NCI-H446 treated with DMSO at 0.1 percent for 48 hours (cell line): ENCODE data around the gene PBRM1.
"Not testable (repeated sequence)": the region's sequence is repeated elsewhere in the genome, so short reads cannot be mapped to it uniquely, and the experiment has no call there.

Experiments
- DNase-seq: peaks from one replicate; lab custom pipeline; 2025; lab: John Stamatoyannopoulos, UW

Gene PBRM1

DNA sequence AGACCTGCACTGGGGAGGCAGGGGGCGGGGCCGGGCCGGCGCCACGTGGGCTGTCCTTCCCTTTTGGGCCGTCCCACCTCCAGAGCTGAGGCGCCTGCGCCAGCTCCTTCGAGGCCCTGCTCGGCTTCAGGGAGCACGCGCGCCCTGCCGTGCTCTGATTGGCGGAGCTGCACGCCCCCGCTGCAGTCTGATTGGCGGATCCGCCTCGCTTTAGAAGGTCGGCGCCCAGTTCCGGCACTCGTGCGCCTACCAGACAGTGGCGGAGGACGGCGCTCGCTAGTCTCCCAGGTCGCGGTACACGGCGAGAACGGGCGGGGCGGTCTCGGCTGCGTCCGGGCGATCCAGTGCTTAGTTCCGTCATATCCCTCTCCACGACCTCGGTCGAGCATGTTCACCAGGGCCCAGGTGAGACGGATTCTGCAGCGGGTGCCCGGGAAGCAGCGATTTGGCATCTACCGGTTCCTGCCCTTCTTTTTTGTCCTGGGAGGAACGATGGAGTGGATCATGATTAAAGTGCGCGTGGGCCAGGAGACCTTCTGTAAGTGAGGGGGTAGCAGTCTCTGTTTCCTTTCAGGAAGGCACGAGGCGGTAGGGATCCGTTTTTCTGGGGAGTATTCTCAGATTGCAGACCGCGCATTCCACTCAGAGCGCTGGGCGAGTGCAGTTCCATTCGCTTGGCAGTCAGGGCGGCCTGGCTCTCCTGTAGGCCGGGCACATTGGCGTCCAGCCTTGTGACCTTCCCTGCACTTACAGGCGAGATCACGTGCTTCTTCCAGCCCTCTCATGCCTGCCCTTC is 149.1 kb downstream of the PBRM1 start, which contains the start of gene UQCC5:
Gene UQCC5, plus strand, starts transcription at position 237 of the 796 bp plus-strand sequence. Its CDS starts 151 bp downstream, at position 388.
- DNase-seq = peak; percentile 91

DNA sequence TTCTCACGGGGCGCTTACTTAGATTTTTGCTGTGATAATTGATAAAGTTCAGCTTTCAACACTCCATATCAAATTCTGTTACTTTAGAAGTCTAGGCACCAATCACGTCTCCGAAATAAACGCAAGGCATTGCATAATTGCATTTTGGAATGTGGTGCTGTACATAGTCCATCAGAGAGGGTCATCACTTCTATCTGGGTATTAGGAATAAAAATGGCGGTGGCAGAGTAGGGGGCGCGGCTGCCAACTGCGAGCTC is 149.7 kb downstream of the PBRM1 start:
- no peak for DNase-seq

DNA sequence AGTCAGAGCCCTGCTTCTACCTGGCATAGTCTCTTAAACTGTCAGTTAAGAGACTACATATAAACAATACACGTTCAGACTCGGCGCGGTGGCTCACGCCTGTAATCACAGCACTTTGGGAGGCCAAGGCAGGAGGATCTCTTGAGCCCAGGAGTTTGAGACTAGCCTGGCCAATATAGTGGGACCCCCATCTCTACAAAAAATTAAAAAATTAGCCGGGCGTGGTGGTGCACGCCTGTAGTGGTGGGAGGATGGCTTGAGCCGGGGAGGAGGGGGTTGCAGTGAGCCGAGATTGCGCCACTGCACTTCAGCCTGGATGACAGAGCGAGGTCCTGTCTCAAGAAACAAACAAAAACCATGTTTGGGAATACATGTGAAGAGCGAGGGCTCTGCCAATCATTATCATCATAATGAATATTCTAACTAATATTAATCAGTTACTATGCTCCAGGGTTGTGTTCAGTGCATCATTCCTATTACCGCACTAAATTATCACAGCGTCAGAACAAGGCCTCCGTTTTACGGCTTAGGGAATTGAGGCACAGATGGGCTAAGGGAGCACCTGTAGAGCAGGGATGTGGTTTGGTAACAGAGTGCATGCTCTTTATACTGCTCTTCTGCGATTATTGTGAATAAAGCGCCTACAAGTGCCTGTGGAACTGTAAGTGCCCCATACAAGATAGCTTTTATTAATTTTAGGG is 150.2 kb downstream of the PBRM1 start:
- DNase-seq = no peak

DNA sequence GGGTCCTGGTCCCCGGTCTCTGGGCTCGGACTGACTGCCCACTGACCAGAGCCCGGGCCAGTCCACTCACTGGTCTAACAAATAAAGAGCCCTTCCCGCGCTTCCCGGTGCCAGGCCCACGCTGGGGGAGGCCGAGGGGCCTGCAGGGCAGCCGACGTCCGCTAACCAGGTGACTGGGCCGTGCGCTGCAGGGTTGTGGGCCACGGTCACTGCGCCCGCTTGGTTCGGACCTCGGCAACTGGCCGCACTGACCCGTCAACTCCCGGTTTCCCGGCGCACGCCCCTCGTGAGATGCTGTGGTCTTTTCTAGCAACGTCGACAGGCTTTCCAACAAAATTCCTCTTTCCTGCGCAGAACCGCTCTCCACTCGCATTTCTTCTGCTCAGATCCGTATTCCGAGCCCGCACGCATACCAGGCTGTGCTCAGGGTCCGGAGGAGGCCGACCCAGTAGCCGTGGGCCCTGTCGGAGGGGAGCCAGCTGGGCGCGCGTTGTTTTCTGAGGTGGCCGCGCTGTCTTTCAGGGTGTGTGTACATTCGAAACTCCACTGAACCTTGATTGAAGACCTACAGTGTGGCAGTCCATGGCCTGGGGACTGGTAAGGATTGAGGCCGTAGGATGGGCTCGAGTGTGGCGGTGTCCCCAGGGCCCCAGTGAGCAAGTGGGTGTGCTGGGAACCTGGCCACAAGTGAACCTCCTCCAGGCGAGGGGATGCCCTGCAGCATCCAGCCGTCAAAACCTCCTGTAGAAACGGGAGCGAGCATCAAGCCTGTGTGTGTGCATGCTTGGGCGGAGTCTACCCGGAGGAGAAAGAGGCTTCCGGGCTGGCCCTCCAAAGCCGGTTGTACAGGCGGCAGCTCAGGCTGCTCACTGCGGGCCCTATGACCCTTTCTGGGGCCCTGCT is 151.2 kb downstream of the PBRM1 start:
- DNase-seq = no peak

DNA sequence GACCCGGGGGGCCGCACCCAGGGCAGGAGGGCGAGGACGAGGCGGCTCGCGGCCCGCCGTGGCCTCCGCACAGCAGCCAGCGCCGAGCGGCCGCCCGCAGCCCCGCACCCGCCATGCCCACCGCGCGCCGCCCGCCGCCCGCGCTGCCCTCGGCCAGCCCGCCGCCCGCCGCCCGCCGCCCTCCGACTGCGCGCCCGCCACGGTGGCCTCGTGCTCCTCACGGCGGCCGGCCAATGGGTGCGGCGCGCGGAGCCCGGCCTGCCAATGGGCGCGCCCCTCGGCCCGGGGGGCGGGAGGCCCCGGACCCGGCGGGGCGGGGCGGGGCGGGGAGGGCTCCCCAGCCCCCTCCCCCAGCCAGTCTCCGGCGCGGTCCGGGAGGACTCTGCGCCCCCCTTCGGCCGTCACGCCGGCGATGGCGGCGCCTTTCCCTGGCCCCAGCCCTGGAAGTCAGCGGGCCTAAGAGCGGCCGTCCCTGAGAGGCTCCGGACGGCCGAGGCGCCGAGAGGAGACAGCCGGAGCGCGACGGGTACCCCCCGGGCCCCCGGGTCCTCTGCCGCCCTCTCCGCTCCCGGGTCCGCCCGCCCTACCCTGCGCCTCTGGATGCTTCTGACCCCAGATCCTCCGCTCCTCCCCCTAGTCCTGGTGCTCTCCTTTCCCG is 152.0 kb downstream of the PBRM1 start, which contains the start of gene NT5DC2:
Gene NT5DC2, minus strand, starts transcription at position 235 of the 658 bp plus-strand sequence. Its CDS starts 120 bp downstream, at position 115.
- DNase-seq = peak; percentile 8

DNA sequence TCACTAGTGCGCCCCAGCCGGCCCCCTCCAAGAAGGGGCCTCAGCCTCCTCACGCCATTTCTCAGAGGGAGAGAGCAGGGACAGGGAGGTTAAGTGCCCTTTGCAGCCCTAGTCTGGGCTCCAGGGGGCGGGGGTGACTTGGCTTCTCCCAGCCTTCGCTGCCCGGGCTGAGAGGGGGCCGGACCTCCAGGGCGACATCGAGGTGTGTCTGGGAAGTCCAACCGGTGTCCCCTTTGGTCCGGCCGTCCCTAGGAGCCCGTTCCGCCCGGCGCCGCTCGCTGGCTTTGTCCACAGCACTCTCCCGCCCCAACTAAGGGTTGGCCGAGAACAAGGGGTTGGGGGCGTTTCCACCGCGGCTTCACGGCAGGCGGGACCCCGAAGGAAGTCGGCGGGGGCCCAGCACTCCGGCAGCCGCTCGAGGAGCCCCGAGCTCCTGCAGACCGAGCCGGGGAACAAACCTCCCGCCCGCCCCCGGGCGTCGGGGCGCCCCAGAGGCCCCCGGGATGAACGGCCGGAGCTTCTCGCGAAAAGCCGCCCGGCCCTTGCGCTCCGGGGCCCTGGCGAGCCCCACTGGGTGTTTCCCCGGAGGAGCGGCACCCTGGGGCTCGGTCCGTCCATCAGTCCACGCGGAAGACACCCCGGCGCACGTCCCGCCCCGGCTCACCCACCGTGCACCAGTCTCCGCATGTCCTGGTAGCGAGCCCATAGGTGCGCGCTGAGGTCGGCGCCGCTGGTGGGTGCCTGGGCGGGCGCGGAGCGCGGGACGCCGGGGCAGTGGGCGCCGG is 152.7 kb downstream of the PBRM1 start:
- no peak for DNase-seq

DNA sequence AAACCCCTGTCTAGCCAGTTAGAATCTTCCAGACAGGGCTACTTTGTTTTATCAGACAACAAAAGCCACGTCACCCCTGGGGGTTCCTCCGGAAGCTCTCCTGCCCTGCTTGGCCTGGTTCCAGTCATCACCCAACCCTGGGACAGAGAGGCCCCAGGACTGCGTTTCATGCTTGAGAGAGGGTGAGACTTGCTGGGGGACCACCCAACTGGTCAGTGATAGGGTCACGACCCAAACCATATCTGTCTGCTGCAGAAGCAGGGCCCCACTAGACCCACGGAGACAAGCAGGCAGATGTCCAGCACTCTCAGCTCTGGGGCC is 153.2 kb downstream of the PBRM1 start:
- DNase-seq = no peak

DNA sequence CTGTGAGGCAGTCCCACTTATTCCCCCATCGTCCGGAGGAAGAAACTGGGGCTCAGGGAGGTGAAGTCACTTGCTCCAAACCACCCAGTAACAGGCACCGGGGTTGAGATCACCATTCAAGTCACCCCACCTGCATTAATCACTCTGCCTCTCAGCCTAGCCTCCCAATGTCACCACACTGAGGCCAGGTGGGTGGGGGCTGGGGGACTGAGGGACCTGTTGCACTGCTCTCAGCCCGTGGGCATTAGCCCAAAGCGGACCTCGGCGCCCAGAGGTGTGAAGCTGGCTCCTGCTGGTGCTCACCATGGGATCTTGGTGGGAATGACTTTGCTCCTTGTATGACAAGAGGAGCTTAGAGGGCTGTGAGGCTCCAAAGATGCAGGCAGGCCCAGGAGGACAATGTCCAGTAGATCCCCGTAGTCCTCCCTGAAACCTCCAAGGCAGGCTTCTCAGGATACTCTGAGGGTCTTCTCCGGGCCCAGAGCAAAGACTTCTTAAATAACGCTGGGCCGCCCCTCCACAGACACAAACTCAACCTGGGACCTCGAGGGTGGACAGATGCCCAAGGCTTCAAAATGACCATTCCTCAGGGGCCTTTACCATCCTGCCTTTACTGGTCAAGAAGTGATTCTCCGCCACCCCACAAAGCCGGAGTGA is 153.7 kb downstream of the PBRM1 start:
- DNase-seq = no peak

DNA sequence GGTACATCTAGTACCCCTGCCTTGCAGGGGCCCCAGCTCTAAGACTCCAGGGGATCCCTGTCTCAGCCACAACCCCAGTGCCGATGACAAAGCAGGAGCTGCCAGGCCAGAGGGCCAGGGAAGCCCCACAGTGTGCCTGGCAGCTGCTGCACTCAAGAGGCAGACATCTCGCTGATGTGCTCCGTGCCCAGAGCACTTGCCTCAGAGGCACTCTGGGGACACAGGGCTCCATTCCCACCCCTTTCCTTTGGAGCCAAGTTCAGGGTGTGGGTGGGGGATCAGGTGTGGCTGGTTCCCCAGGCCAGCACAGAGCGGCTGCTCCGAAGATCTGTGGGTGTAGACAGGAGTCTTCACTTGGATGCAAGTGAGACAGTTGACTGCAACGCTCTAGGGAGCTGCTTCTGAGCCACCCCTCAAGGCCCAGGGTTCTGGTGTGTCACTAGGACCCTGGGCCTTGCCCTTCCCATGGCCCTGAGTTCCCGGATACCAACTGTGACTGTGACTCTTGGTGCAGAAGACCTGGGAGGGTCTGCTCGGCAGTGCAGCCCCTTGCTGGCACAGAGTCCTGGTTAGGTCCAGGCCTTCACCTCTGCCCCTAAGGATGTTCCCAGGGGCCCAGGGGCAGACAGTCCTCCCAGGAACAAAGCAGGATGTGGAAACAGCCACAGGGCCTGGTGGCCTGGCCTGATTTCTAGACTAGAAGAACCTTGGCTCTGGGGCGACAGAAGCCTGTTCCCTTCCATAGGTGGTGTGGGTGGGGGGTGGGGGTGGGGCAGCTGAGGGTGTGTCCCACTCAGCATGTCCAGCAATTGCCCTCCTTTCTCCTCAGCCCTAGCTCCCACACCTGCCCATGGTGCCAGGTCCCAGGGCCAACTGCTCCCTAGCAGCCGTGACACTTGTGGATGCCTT is 154.5 kb downstream of the PBRM1 start:
- DNase-seq = no peak

DNA sequence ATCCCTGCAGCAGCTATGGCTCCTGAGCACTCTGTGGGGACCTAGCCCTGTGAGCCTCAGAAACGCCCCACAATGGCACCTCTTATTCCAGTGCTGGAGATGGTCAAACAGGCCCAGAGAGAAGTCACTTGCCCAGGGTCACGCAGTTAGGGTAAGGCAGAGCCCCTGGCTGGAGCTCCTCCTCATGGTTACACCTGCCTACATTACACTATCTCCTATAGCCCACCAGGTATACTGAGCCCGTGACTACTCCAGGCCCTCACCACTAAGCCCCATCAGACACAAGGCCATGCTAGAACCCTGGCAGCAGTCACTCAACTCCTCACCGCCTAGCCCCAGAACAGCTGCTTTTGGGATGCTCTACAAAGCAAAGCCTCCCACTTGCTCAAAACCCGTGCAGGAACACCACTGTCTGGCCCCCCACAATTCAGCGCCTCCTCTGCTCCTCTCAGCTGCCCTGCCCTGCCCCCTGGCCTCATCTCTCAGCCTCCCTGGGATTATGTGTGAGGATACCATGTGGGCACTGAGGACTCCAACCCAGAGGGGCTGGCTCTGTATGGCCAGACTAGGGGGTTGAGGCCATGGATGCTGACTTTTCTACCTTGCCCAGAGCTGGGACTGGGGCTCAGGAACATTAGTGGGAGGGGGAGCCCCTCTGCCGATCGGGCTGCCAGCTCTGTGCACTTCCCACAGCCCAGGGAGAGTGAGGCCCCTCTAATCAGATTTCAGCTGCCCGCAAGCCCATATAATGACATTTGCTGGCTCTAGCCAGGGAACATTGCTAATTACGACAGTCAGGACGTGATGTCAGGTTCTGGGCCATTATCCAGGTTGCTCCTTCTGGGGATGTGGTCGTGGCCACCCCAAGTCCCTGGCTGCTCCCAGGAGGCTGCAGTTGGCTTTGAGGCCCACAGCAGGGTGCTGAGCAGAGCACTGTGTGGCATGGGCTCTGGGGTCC is 156.1 kb downstream of the PBRM1 start:
- no peak for DNase-seq

DNA sequence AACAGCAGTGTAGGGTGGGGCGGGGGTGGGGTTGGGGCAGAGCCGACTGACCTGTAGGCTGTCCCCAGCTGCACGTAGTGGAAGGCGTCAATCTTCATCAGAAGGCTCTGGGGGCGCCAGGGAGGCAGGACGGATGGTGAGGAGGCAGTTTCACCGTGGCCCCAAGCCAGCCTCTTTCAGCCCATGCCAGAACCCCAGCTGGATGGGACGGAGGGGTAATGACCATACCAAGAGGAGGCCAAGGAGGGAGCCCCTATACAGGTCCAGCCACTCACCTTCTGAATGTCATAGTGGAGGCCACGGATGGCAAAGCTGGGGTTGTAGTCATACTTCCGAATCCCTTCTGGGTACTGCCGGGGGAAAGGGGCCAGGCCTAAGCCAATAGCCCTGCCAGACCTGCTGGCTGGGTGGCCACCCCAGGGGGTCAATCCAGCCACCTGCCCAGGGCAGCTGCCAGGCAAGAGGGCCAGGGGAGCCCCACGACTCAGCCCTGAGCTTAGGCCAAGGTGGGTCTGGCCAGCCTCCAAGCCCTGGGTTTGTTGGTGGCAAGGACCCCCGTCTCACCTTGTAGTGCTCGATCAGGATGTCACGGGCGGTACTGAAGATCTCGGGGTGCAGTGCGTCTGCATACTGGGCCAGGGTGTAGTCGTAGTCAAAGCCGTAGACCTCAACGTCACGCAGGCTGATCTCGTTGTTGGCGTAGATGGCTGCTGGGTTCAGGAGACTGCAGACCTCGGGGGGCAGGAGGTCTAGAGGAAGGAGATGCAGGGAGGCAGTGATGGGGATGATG is 156.9 kb downstream of the PBRM1 start:
- no peak for DNase-seq

DNA sequence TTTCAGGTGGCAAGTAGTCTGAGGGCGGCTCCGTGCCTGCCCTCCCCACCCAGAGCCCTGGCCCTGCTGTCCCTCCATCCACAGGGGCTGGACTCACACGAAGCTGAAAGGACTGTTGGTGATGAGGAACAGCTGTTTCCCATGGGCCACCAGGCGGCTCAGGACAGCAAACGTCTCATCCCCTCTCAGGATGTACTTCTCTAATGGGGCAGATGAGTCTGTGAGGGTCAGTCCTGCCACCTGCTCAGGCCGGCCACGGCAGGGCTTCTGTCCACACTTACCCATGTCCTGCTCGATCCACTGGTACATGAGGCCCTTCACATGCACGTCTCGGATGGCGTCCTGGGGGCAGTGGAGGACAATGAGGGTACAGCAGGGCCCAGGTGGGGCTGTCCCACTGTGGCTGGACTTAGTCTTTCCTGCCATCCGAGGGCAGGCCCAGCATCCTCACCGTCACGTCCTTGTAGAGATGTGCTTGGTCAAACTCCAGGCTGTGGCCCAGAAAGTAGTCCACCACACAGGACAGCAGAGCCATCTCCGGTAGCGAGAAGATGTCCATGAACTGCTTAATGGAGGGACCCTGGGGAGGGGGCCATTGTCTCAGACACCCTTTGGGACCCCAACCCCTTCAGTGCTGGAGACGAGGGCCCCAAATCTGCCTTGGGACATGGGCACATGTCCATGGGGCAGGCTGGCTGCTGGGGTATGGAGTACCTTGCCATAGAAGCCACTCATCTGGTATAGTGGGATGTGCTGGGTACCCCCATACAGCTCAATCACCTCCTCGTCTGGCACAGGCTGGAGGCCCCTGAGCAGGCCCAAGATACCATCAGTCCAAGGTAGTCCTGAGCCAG is 157.8 kb downstream of the PBRM1 start:
- no peak for DNase-seq

DNA sequence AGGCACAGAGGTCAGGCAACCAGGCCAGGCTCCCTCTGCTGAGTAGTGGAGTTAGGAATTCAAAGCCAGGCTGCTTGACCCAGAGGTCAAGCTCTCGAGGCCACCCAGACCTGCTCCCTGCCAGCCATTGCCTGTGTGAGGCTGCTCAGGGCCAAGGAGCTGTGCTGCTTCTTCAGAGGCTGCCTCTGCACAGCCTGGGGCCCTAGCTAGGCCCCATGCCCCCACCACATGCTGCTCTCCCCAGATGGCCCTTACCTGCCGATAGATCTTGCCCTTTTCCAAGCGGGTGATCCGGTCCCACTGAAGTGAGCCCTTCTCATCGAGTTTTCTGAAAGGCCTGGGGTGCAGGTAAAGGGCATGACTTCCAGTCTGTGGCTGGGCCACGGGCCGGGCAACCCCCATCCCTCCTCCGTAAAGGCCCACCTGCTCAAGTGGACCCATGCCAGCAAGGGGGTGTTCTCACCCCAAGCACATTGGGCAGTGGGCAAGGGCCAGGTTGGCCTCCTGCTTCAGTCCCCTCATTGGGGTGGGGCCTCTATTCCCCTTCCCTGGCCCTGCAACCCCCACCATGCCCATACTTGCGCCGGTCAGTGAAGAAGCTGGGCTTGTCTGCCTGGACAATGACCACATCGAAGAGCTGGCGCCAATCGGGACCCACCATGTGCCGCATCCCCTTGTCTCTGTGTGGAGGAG is 158.5 kb downstream of the PBRM1 start:
- DNase-seq = no peak

DNA sequence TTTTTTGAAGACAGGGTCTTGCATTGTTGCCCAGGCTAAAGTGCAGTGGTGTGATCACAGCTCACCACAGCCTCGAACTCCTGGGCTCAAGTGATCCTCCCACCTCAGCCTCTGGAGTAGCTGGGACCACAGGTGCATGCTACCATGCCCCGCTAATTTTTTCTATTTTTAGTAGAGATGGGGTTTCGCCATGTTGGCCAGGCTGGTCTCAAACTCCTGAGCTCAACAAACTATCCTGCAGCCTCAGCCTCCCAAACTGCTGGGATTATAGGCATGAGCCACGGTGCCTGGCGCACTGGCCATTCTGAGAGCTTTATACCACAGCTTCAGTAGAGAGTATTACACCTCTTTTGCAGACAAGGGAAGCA is 159.1 kb downstream of the PBRM1 start:
- not testable (repeated sequence) for DNase-seq

DNA sequence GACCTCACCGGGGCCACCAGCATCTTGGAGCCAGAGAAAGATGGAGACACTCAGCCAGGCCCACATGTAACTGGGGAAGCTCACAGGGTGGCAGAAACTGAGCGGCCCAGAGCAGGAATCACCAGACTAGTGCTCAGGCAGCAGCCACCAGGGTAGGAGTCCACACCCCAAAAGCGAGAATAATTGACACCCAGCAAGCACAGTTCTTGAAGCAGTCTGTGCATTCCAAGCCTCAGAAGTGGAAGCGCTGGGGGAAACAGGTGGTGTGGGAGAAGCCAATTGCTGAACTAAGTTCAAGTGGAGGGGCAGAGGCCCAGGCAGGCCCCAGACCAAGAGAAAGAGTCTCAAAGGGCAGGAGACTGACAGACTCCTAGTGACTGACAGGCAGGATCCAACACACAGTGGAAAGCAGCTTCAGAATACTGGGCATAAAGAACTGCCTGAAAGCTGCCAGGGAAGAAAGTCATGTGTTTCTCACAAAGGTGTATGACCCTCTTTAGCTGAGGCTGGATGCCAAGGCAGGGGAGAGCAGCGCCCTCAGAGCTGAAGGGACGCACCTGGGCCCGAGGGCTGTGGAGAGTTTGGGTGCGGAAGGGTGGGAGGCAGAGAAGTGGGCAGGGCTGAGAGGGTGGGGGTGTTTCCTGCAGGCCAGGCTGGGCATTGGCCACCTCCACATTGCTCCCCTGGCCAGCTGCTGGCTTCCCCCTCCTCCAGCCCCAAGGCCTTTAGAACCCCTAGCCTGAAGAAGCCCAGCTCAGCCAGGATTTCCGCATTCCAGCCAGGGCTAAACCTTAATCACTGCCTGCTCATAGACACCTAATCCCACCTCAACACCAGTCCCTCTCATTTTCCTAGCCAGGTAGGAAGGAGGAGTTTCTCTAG is 159.8 kb downstream of the PBRM1 start:
- DNase-seq = no peak
